Measurements from ENCODE around the gene CINP. TPM values are rescaled to one million over a fixed set of nuclear protein-coding genes. Genes with fewer than 3 reads are reported as not detected.

The CINP gene
- total and polyA plus RNA-seq, 4 donors = 25.1 to 34.6 (median 30.2) TPM

DNA sequence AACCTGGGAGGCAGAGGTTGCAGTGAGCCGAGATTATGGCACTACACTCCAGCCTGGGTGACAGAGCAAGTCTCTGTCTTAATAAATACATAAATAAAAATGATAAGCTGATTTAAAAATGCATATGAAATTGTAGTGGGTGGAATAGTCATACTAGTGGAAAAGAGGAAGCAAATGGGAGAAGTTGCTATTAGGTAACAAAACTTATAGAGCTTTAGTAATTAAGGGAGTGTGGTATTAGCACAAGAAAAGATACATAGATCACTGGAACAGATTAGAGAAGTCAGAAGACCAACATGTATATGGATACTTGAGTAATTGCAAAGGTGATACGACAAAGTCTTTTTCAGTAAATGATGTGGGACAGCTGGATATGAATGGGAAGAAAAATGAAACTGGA, 26.6 kb upstream of the CINP start:
- no peak overlapping the region for H3K4me3 ChIP-seq (ENCODE audit: low read depth in 1 of 3, low read length in 3 of 3)
- H3K27me3 ChIP-seq (ENCODE audit: control insufficient read depth in 4 of 4, insufficient read depth in 4 of 4, low read length in 3 of 4) = no peaks in the 10 kb centered on the region
- WGBS = 95% methylated on average over 2 of the region's 2 CpGs
- H3K27ac ChIP-seq (ENCODE audit: low read depth in 1 of 2, low read length in 2 of 2) = no peak overlapping the region
- H3K36me3 ChIP-seq (ENCODE audit: control insufficient read depth in 4 of 4, insufficient read depth in 3 of 4, low read depth in 1 of 4, low read length in 3 of 4) = no peaks in the 10 kb centered on the region
- no peak for DNase-seq (ENCODE audit: low spot score)
- H3K9me3 ChIP-seq (ENCODE audit: control insufficient read depth in 4 of 4, low read length in 3 of 4) = no peaks in the 10 kb centered on the region
- TF ChIP-seq RXRA (IDR thresholded peaks at IDR 0.05) (no peak), HNF4G (IDR thresholded peaks at IDR 0.05) (no peak), YY1 (IDR thresholded peaks at IDR 0.05) (no peak), TAF1 (conservative IDR thresholded peaks at IDR 0.05) (no peak), SP1 (IDR thresholded peaks at IDR 0.05) (no peak), HNF4A (conservative IDR thresholded peaks at IDR 0.05) (no peak), RAD21 (IDR thresholded peaks at IDR 0.05) (no peak)
- TF ChIP-seq, protein P1, sequence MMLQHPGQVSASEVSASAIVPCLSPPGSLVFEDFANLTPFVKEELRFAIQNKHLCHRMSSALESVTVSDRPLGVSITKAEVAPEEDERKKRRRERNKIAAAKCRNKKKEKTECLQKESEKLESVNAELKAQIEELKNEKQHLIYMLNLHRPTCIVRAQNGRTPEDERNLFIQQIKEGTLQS (IDR thresholded peaks at IDR 0.05) = no peak
- no peaks in the 10 kb centered on the region for H3K4me1 ChIP-seq (ENCODE audit: control insufficient read depth in 4 of 4, insufficient read depth in 4 of 4, low read length in 3 of 4)
- no peak overlapping the region for H3K9ac ChIP-seq (ENCODE audit: low read depth in 1 of 2, low read length in 2 of 2)

DNA sequence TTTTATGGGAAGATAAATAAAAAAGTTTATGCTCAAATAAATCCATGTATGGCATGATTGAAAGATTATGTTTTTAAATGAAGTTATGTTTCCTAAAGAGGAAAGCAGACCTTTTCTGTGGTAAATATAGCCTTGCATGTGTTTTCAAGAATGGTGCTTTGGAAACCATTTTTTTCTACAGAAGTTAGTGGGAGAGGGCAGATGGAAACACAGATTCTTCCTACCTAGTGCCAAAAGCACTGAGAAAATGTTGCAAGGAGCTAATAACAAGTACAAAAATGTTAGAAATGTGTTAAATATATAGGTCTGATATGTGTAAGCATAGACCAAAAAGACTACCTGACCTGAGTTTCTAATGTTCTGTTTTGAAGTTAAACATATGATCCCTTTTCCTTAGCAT, 24.4 kb upstream of the CINP start:
- H3K9ac ChIP-seq (ENCODE audit: low read depth in 1 of 2, low read length in 2 of 2) = no peak overlapping the region

More for the DNA sequence above, 24.4 kb upstream of the CINP start:
- no peaks in the 10 kb centered on the region for H3K4me1 ChIP-seq (ENCODE audit: control insufficient read depth in 4 of 4, insufficient read depth in 4 of 4, low read length in 3 of 4)
- no peaks in the 10 kb centered on the region for H3K36me3 ChIP-seq (ENCODE audit: control insufficient read depth in 4 of 4, insufficient read depth in 3 of 4, low read depth in 1 of 4, low read length in 3 of 4)
- TF ChIP-seq, protein P2, sequence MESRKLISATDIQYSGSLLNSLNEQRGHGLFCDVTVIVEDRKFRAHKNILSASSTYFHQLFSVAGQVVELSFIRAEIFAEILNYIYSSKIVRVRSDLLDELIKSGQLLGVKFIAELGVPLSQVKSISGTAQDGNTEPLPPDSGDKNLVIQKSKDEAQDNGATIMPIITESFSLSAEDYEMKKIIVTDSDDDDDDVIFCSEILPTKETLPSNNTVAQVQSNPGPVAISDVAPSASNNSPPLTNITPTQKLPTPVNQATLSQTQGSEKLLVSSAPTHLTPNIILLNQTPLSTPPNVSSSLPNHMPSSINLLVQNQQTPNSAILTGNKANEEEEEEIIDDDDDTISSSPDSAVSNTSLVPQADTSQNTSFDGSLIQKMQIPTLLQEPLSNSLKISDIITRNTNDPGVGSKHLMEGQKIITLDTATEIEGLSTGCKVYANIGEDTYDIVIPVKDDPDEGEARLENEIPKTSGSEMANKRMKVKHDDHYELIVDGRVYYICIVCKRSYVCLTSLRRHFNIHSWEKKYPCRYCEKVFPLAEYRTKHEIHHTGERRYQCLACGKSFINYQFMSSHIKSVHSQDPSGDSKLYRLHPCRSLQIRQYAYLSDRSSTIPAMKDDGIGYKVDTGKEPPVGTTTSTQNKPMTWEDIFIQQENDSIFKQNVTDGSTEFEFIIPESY (IDR thresholded peaks at IDR 0.05) = no peak
- TF ChIP-seq, protein P3, sequence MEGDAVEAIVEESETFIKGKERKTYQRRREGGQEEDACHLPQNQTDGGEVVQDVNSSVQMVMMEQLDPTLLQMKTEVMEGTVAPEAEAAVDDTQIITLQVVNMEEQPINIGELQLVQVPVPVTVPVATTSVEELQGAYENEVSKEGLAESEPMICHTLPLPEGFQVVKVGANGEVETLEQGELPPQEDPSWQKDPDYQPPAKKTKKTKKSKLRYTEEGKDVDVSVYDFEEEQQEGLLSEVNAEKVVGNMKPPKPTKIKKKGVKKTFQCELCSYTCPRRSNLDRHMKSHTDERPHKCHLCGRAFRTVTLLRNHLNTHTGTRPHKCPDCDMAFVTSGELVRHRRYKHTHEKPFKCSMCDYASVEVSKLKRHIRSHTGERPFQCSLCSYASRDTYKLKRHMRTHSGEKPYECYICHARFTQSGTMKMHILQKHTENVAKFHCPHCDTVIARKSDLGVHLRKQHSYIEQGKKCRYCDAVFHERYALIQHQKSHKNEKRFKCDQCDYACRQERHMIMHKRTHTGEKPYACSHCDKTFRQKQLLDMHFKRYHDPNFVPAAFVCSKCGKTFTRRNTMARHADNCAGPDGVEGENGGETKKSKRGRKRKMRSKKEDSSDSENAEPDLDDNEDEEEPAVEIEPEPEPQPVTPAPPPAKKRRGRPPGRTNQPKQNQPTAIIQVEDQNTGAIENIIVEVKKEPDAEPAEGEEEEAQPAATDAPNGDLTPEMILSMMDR (IDR thresholded peaks at IDR 0.05; ENCODE audit: low read depth, low read length, missing input control) = no peak
- TF ChIP-seq, protein P1 (IDR thresholded peaks at IDR 0.05) = no peak
- TF ChIP-seq FOXA1 (IDR thresholded peaks at IDR 0.05) (no peak), SP1 (IDR thresholded peaks at IDR 0.05) (no peak), HNF4A (conservative IDR thresholded peaks at IDR 0.05) (no peak), RAD21 (IDR thresholded peaks at IDR 0.05) (no peak), NR2F2 (IDR thresholded peaks at IDR 0.05) (no peak), FOXA2 (IDR thresholded peaks at IDR 0.05) (no peak), YY1 (IDR thresholded peaks at IDR 0.05) (no peak), EGR1 (IDR thresholded peaks at IDR 0.05; ENCODE audit: low read depth in 2 of 2) (no peak), HNF4G (IDR thresholded peaks at IDR 0.05) (no peak), JUND (IDR thresholded peaks at IDR 0.05) (no peak), TAF1 (conservative IDR thresholded peaks at IDR 0.05) (no peak), GABPA (IDR thresholded peaks at IDR 0.05 in 1 of 2, conservative IDR thresholded peaks at IDR 0.05 in 1 of 2) (no peak), RXRA (IDR thresholded peaks at IDR 0.05) (no peak)
- TF ChIP-seq, protein P4, sequence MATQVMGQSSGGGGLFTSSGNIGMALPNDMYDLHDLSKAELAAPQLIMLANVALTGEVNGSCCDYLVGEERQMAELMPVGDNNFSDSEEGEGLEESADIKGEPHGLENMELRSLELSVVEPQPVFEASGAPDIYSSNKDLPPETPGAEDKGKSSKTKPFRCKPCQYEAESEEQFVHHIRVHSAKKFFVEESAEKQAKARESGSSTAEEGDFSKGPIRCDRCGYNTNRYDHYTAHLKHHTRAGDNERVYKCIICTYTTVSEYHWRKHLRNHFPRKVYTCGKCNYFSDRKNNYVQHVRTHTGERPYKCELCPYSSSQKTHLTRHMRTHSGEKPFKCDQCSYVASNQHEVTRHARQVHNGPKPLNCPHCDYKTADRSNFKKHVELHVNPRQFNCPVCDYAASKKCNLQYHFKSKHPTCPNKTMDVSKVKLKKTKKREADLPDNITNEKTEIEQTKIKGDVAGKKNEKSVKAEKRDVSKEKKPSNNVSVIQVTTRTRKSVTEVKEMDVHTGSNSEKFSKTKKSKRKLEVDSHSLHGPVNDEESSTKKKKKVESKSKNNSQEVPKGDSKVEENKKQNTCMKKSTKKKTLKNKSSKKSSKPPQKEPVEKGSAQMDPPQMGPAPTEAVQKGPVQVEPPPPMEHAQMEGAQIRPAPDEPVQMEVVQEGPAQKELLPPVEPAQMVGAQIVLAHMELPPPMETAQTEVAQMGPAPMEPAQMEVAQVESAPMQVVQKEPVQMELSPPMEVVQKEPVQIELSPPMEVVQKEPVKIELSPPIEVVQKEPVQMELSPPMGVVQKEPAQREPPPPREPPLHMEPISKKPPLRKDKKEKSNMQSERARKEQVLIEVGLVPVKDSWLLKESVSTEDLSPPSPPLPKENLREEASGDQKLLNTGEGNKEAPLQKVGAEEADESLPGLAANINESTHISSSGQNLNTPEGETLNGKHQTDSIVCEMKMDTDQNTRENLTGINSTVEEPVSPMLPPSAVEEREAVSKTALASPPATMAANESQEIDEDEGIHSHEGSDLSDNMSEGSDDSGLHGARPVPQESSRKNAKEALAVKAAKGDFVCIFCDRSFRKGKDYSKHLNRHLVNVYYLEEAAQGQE (IDR thresholded peaks at IDR 0.05) = no peak
- TF ChIP-seq, protein P5, sequence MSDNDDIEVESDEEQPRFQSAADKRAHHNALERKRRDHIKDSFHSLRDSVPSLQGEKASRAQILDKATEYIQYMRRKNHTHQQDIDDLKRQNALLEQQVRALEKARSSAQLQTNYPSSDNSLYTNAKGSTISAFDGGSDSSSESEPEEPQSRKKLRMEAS (IDR thresholded peaks at IDR 0.05) = no peak
- no peak overlapping the region for H3K27ac ChIP-seq (ENCODE audit: low read depth in 1 of 2, low read length in 2 of 2)
- DNase-seq (ENCODE audit: low spot score) = no peak
- no peak overlapping the region for H3K4me3 ChIP-seq (ENCODE audit: low read depth in 1 of 3, low read length in 3 of 3)
- no peaks in the 10 kb centered on the region for H3K27me3 ChIP-seq (ENCODE audit: control insufficient read depth in 4 of 4, insufficient read depth in 4 of 4, low read length in 3 of 4)
- no peaks in the 10 kb centered on the region for H3K9me3 ChIP-seq (ENCODE audit: control insufficient read depth in 4 of 4, low read length in 3 of 4)

Data from liver (tissue), 9 donors.